Bronchial epithelial cell (primary cell): ENCODE measurements around the gene CBR4. TPM values are rescaled to one million over a fixed set of nuclear protein-coding genes. Genes with fewer than 3 reads are reported as not detected.
A peak's percentile ranks its signal among the peaks of the same experiment; 100 is the strongest.

Source experiments
- DNase-seq: peaks from one replicate; pipeline ENCODE4 v3.0.0-alpha.2; 2010; ENCODE audit warnings: low read depth
- FAIRE-seq: peaks from 2 replicates; lab custom pipeline; 2011; peaks lifted over from hg19 to GRCh38; lab: Jason Lieb, UNC
- H3K27me3 ChIP-seq: 2 replicates; pipeline ENCODE4 v1.5.1; 2011; ENCODE audit warnings: low read length; ENCODE audit not compliant: control insufficient read depth, insufficient read depth
- H3K36me3 ChIP-seq: 2 replicates; pipeline ENCODE4 v1.5.1; 2011; ENCODE audit warnings: low read length; ENCODE audit not compliant: control insufficient read depth, insufficient read depth
- H3K4me3 ChIP-seq: 2 replicates; pipeline ENCODE4 v1.5.1; 2011; ENCODE audit warnings: mild to moderate bottlenecking, low read depth, low read length, control low read depth
- total RNA-seq: library from RNA; depleted of rRNA; stranded (reverse); fragments of >200 nt; gene quantifications from 2 replicates; pipeline ENCODE4 v1.2.1, GENCODE V29; 2014
- TF ChIP-seq, protein P1 (sequence below): IDR thresholded peaks from 2 replicates; pipeline ENCODE4 v1.5.1; 2011; ENCODE audit warnings: mild to moderate bottlenecking, moderate library complexity, low read length, control low read depth, inconsistent platforms; ENCODE audit not compliant: insufficient read depth, severe bottlenecking

The CBR4 gene
- total RNA-seq, 1 donor from 2014 or later: 9.5 TPM

- H3K36me3 ChIP-seq: no peaks in the 10 kb centered on the region
- TF ChIP-seq, protein P1, sequence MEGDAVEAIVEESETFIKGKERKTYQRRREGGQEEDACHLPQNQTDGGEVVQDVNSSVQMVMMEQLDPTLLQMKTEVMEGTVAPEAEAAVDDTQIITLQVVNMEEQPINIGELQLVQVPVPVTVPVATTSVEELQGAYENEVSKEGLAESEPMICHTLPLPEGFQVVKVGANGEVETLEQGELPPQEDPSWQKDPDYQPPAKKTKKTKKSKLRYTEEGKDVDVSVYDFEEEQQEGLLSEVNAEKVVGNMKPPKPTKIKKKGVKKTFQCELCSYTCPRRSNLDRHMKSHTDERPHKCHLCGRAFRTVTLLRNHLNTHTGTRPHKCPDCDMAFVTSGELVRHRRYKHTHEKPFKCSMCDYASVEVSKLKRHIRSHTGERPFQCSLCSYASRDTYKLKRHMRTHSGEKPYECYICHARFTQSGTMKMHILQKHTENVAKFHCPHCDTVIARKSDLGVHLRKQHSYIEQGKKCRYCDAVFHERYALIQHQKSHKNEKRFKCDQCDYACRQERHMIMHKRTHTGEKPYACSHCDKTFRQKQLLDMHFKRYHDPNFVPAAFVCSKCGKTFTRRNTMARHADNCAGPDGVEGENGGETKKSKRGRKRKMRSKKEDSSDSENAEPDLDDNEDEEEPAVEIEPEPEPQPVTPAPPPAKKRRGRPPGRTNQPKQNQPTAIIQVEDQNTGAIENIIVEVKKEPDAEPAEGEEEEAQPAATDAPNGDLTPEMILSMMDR: no peak
- no peak overlapping the region for H3K4me3 ChIP-seq
- FAIRE-seq: no peak
- no peaks in the 10 kb centered on the region for H3K27me3 ChIP-seq
- no peak for DNase-seq
Measured at GRCh38 chr4:169017971-169018370, 7.9 kb upstream of the CBR4 start.

GRCh38 chr4:169015186-169015623, 5.2 kb upstream of the CBR4 start:
- TF ChIP-seq, protein P1: no peak
- no peak for DNase-seq

DNA sequence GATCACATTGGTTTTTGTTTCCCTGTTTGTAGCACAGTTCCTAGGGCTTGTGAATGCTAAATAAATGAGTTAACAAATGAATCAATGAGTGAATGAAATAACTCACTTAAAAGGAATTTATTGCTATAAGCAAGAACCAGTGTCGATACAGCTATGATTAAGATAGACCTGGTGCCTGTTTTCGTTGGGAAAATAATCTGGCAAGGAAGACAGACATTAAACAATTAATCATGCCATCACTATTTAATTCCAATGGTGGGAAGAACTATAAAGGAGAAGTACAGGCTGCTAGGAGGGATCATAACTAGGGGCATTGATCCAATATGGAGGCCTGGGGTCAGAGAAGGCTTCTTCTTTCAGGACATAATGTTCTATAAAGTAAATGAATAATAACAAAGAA, 4.5 kb upstream of the CBR4 start:
- Histone ChIP-seq H3K4me3 (no peak overlapping the region), H3K36me3 (no peaks in the 10 kb centered on the region), H3K27me3 (no peaks in the 10 kb centered on the region)
- DNase-seq (peak; percentile 88), FAIRE-seq (no peak)
- TF ChIP-seq, protein P1: no peak

More at GRCh38 chr4:169015186-169015623, 5.2 kb upstream of the CBR4 start:
- Histone ChIP-seq H3K36me3 (no peaks in the 10 kb centered on the region), H3K27me3 (no peaks in the 10 kb centered on the region), H3K4me3 (no peak overlapping the region)
- FAIRE-seq: no peak

- Histone ChIP-seq H3K4me3 (no peak overlapping the region), H3K27me3 (no peaks in the 10 kb centered on the region), H3K36me3 (no peaks in the 10 kb centered on the region)
- DNase-seq (no peak), FAIRE-seq (no peak)
- TF ChIP-seq, protein P1: no peak
Measured at GRCh38 chr4:169013396-169013795, 3.3 kb upstream of the CBR4 start.

- DNase-seq (no peak), FAIRE-seq (no peak)
- H3K27me3 ChIP-seq: no peaks in the 10 kb centered on the region
- no peak overlapping the region for H3K4me3 ChIP-seq
- no peaks in the 10 kb centered on the region for H3K36me3 ChIP-seq
- TF ChIP-seq, protein P1: no peak
Measured at GRCh38 chr4:169012049-169012448, 2.0 kb upstream of the CBR4 start.
